GM15510 (cell line): ENCODE results near the gene CDK19.

Source experiments
- POLR2A ChIP-seq: IDR thresholded peaks from 3 replicates; pipeline ENCODE4 v1.6.1; 2011; ENCODE audit warnings: borderline replicate concordance; ENCODE audit not compliant: insufficient read length; ENCODE audit errors: extremely low read depth

The CDK19 gene

GRCh38 chr6:110629153-110629552 lies 186.1 kb downstream of the CDK19 start:
- TF ChIP-seq POLR2A: no peak

GRCh38 chr6:110628330-110628729 lies 186.9 kb downstream of the CDK19 start:
- no peak for TF ChIP-seq POLR2A

GRCh38 chr6:110626442-110626841 lies 188.8 kb downstream of the CDK19 start:
- TF ChIP-seq POLR2A: no peak

DNA sequence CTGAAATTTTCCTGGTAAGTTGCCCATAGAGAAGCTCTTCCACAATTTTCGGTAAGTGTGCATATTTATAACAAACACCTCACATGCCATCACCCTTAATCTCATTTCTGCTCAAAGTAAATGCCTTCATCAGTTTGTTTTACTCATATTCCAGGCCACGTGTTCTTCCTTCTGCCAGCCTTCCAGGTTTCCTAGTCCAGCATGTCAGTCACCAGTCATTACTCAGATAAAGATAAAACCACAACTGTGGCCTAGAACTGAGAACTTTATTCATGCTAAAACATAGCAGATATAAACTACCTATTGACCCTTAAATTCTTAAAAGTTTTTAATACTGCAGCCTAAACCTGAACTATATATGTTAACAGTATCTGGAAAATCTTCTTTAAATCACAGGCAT lies 189.4 kb downstream of the CDK19 start:
- TF ChIP-seq POLR2A: no peak

- TF ChIP-seq POLR2A: no peak
Measured at GRCh38 chr6:110622912-110623578, 192.2 kb downstream of the CDK19 start.

DNA sequence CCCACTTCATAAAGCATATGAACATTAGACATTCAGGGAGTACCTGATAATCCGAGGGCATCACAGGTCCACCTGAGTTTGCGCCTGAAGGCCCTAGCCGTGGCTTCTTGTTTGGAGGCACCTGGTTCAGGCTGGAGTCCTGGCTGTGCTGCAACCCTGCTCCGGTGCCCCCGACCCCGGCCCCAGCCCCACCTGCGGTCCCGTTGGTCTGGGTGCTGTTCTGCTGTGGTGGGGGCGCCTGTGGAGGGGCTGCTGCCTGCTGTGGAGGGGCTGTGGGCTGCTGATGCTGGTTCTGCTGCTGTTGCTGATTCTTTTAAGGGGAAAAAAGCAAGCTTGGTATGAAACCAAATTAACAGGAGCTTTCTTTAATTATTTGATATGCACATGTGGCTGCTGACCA lies 194.2 kb downstream of the CDK19 start:
- TF ChIP-seq POLR2A: no peak

GRCh38 chr6:110620065-110620464 lies 195.2 kb downstream of the CDK19 start:
- no peak for TF ChIP-seq POLR2A

DNA sequence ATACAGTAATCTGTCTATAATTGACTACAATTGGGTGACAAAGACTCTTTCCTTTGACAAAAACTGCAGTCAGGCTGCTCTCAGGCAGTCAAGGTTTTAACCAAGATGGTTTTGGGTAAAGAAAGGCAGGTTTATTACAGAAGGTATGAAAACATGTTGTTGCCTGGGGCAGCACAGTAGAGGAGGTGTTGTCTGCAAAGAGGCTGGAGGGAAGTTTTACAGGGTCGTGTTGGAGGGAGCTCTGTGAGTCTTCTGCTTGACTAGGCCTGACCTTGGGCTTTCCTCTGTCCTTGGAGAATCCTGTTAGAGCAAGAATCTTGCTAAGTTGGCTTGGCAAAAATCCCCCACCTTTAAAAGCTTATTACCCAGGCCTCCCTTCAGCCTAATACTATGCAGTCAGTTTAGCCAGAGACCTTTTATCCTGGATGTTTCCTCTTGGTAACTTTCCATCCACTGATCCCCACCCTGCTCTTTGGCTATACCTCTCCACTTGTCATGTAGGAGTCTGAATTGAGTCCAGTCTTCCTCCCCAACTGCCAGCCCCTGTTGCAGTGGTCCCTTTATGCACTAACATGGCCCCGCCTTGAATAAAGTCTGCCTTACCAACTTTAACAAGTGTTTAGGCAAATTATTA lies 195.9 kb downstream of the CDK19 start:
- no peak for TF ChIP-seq POLR2A

- TF ChIP-seq POLR2A: no peak
Measured at GRCh38 chr6:110618591-110619267, 196.5 kb downstream of the CDK19 start.

DNA sequence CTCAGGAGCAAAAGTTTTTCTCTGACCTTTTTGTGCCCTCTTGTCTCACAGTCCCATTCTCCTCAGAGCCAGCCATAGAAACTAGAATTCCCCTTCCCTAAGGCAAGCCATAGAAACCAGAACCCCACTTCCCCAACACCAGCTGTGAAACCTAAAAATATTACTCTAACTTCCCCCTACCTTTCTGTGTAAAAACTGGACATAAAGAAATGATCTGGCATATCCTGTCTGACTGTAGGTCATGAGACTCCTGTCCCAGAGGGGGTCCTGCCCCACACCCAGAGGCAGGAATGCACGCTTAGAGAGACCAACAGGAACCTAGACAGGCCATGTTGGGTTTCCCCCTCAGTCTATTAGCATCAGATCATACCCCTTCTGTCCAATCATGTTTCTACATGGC lies 198.2 kb downstream of the CDK19 start:
- TF ChIP-seq POLR2A: no peak

- no peak for TF ChIP-seq POLR2A
Measured at GRCh38 chr6:110615722-110616121, 199.5 kb downstream of the CDK19 start.

DNA sequence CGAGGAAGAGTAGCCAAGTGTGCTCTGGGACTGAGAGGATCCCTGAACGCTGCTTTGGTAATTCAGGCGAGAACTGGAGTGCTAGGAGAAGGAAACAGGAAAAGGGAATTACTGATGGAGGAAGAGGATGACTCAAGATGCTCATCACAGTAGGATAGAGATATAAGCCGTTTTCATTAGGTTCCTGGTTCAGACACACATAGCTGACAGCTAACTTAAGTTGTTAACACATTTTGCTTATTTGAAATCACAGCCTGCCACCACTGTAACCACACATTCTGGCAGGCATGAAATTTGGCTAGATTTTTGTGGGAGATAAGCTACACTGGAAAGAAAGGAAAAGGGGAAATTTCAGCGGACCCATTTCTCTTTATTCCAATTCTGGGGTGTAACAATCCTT lies 200.7 kb downstream of the CDK19 start:
- no peak for TF ChIP-seq POLR2A

GRCh38 chr6:110614106-110614505 lies 201.2 kb downstream of the CDK19 start:
- no peak for TF ChIP-seq POLR2A

DNA sequence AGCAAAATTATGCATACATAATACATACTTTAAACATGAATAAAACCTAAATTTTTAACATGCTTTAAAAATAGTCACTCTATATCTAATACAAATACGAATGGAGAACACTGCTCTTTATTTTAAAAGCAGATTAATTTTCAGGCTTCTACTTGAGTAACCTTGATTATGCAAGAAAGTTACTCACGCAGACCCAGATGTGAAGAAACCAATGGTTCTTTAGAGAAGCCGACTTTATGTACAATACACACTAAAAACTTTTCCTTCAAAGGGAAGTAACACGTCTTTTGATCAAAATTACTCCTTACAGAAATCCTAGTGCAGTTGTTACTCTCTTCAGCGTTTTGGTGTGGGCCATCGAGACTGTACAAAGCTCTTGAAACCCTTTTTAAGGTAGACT lies 201.9 kb downstream of the CDK19 start:
- TF ChIP-seq POLR2A: no peak

DNA sequence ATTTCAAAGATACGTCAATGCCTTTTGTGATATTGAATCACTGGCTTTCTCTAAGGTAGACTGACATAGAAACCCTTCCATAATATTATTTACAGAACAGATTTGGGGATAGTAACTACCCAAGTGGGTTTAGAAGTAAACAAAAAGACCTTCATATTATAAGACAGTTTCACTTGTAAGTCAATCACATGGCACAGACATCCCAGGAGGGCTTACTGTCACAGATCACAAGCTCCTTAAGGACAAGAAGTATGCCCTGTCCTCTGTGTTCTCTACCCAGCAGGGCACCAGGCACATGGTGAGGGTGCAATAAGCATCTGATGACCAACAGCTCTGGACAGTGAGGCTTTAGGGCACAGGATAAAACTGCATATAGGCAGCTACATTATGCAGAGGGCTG lies 203.0 kb downstream of the CDK19 start:
- no peak for TF ChIP-seq POLR2A

DNA sequence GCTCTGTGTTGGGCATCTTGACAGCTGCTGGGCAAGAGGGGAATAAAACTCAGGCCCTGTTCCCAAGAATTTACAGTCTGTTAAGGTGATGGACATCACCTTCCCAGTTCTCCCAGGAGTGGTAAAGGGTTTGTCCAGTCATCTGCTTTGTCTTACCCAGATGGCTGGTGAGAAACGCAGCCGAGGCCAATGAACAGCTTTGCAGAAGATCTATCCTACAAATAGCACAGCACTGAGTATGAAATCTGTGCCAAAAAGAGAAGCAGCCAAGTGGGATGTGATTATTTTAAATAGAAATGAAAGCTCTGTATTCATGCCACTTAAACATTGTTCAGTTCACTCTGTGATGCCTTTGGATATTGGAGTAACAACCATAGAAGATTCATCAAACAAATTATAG lies 206.2 kb downstream of the CDK19 start:
- no peak for TF ChIP-seq POLR2A
